Measurements from ENCODE around the gene SLITRK2.

Gene SLITRK2

DNA sequence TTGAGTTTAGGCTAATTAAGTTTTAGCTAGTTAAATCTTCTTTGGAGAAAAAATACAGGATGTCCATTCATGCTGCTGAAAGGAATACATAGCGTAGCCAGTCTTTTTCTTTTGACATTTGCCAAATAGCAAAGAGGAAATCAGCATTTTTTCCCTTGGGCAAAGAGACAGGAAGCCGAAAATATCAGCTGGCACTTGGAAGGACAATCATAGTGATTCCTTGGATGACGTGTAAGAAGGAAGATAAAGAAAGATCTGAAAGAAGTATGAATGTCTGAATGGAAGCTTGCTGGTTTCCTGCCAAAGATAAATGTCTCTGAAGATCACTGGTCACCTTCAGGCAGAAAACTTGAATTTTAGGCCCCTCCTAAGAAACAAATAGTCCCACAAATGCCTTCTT is 44.2 kb downstream of the SLITRK2 start:
- DNase-seq = no peak

DNA sequence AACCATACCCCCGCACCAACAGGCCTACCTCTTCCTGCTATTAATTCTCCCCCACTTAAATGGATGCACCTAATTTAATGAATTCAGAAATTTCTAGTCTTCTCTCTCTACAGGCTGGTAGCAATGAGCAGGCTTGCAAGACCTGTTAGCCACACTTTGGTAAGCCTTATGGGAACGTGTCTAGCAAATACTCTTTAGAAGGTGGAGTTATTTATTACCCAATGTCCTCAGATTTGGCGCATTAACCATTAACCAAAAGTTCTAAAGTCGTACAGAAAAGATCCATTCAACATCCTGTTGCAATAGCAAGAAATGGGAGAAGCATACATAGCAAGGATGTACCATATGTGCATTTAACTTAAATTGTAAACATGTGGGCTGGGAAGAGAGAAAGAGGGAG is 47.5 kb downstream of the SLITRK2 start:
- DNase-seq = no peak

All from NCI-H345 (cell line).